NCI-H526 treated with DMSO at 0.1 percent for 48 hours (cell line): ENCODE results near the gene SNUPN.
A peak's percentile ranks its signal among the peaks of the same experiment; 100 is the strongest.

Experiments used
- DNase-seq: peaks from one replicate; lab custom pipeline; 2025; lab: John Stamatoyannopoulos, UW

Gene SNUPN

DNA sequence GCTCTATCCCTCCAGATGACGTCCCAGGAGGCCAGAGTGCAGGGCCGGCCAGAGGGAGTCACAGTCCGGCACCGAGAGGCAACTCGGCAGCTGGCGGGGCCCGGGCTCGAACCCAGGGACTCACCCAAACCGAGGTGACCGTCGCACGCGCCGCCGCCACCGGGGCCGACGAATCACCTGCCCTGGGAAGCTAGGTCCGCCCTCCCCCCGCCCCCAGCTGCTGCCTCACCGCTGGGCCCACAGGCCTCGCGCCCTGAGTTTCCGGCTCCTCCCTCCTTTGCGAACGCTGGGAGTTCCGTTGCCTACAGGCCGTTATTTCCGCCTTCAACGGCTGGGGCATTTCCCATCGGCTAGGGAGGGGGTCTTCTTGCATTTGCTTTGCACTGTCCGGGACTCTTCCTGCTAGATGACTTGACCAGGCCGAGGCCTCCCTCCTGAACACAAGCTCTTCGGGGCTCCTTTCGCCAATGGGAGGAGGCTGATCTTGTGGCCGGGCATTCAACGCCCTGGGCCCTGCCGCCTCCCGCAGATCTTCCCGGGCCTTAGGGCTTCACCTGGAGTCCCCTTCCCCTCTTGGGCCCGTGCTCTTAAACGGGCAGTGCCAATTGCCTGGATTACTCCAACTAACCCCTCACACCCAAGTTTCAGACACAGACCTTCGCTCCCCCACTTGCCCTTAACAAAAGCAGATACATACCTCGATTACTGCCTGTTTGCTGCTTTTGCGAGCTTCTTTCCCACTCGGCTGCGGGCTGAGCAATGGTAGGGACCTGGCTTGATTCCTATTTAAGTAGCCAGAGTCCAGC, at the start of gene SNUPN:
Gene SNUPN, minus strand, starts transcription at position 184 of the 806 bp plus-strand sequence. CDS start 4,674 bp downstream, outside the sequence.
- DNase-seq = peak; percentile 81

DNA sequence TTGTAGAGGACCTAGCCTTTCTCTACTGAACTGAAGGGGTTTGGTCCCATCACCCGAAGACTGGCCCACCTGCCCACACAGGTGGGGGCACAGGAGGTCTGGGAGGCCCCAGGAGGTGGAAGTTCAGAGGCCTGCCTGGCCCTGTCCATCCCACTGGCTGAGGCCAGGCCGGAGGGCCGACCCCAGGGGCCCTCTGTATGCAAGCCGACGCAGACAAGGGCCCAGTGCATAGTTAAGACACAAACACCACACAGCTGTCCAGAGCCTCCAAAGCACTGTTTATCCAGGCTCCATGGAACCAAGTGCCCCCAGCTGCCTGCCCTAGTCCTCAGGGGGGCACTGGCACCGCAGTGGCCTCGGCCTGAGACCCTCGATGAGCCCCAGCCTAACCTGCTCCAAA, 48.8 kb upstream of the SNUPN start:
- no peak for DNase-seq

DNA sequence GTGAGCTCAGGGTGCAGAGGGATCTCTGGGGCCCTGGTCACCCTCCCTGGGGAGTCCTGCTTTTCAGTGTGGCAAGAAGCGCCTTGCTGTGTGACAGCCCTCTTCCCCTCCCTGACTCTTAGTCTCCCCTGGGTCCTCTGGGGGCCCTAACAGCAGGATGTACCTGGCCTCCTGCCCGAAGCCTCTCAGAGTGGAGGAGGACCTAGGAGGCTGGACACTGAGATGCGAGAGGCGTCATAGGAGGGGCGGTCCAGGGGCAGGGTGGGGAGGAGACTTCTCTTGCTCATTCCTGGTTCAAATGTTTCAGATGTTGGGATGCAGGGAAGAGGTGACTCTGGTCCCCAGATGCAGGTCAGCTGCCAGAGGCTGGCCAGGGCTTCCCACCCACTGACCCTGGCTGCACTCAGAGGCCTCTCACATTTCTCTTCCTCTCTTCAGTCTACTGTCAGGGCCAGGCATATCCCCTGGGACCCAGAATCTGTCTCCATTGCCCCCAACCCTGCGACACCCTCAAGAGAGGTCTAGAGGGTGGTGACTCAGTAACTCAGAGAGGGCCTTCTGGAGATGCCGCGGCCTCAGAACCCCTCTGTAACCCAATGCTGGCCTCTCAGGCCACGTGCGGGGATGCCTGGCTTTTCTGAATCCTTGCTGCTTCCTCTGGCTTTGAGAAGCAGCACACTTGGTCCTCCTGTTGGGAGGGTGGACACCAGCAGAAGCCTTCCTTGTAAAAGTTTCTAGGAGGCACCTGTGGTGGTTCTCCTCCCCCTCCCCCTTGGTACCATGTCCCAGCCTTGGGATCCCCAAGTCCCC, 48.1 kb upstream of the SNUPN start:
- no peak for DNase-seq

DNA sequence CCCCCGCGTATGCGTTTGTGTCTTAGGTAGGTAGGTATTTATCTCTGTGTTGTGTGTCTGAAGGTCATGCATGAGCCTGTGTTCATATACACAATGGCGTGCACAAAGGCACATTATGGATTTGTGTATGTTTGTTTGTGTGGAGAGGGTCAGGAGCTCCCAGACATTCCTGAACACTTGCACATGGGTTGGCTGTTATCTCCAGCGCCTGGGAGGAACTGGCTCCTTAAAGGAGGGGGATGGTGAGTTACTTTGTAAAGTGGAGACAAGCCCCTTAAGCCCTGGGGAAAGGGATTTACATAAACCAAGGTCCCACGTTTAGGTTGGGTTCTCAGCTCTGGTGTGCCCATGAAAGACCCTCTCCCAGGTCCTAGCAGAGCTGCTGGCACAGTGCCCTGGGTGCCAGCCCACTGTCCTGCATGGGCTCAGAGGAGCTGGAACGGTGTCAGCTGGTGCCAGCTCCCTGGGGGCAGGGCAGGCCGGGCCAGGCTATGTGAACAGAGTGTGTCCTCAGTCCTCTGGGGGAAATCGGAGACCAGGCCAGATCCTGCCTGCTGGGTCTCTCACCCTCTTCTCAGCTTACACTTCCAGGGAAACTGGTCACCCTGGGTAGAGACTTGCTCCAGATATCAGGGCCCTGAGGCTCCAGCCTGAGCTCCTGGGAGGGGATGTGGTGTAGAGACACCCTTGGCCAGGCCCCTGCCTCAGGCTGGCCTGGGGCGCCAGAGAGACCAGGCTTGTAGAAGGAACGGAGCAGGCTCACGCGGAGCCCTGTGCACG, 47.3 kb upstream of the SNUPN start:
- no peak for DNase-seq

DNA sequence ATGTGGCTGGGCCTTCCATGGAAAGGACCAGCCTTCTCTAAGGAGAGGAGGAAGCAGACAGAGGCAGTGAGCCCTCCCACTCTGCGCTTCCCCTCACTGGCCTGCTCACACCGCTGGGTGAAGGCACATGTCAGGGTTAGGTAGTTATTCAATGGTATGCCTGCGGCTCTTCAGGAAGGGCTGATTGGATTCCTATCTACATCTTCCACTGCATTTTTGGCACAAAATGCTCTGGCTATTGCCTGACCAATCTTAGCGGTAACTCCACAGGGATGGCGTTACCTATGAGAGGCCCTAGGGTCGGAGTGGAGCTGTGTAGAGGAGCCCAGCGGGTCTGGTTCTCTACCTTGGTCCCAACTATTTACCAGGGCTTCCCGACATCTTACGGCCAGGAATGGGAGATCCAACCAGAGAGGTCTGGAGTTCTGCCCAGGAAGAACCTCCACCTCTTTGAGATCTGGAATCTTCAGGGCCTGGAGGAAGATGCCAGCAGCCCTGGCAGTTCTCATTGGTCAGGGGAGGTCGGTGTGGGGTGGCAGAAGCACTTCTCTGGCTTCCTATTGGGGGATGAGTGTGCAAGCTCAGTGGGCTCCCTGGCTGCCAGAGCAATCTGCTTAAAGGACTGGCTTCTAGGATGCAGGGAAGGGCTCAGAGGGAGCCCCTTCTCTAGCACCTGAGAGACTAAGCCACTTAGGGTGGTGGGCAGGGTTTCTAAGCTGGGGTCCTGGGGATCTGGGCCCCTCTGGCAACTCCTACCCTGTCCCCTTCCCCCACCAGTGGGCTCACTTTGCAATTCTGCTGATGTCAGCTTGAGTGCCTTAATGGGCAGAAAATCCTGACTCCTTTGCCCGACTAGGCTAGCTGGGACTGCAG, 46.4 kb upstream of the SNUPN start:
- DNase-seq = no peak

DNA sequence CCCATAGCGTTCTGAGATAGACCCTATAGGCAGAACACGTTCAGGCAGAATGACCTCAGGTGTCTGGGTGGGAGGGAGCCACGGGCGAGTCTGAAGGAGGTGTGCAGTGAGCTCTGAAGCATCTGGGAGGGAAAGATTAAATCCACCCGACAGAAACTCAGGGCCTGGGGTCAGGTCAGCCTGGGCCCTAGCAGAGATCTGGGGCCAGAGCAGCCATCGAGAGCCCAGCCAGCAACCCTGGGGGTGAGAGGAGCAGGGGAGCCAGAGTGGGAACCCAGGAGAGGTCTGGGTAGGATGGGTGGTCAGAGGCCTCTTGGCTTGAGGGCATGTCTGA, 44.3 kb upstream of the SNUPN start:
- DNase-seq = no peak

DNA sequence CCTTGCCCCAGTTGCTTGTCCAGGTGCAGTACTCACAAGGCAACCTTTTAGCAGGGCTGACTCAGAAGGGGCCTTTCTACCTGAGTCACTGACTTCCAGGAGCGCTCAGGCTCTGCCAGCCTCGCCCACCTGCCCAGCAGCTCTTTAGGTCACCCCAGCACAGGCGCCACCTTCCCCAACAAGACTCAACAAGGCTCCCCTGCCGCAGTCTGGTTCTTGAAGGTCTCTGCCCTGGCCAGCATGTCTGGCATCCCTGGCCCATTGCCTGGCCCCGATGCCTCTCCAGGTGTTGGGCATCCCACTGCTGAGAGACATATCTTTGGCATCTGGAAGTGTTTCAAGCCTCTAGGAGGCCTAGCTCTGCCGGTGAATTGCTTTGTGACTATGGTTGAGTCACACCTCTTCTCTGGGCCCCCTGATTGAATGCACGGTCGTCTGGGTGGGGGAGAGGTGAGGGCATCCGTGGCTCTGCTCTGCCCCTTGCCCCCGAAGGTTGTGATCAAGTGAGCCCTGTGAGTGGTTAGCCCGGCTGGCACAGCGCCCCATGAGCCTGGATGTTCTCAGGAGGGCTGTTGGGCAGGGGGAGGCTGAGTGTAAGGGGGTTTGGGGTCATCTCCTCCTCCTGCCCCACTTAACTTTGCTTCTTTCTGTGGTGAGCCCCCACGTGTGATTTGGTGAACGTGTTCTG, 43.8 kb upstream of the SNUPN start:
- DNase-seq = no peak

DNA sequence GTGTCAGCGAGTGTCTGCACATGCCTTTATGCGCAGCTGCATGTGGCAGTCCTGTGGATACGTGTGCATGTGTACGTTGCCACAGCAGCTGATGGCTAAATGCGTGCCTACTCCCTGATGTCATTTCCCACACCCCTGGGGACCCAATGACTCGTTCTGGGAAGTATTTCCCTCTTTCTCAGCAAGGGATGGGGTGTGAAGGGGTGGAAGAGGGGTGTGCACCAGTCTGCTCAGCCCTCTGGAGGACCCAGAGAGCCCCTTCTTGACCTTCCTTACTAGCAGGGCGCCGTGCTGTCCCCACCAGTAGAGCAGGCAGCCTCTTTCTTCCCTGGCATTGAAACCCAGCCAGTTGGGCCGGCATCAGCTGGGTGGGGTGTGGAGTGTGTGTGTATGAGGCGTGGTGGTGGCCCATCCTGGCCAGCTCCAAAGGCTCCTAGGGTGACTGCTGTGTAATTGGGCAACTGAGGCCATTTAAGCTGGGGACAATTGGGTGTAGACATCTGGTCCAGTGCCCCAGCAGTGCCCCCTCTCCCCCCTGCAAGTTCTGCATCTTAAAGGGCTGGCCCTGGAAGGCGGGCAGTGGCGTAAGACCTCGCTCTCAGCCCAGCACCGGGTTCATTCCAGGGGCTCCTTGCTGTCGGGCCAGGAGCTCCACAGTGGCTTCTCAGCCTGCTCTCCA, 41.4 kb upstream of the SNUPN start:
- DNase-seq = no peak

DNA sequence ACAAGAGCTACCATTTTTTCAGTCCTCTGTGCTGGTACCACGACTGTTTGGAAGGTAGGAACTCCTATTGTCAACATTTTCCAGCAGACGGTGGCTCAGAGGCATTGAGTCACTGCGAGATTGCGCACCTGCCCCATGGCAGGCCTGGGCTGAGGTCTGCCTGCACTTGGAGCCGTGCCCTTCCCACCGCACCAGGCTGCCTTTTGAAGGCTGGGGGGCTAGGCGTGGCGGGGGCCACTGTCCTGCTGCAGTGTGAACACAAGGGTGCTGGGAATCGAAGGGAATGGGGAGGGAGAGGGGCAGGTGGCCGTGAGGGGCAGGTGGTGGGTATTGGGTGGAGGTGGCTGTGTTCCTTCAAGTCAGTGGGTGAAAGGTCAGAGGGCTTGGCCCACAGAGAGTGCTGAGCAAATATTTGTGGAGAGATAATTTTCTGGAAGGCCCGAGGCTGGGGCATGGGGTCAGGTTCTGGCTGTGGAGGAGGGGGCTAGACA, 38.5 kb upstream of the SNUPN start:
- no peak for DNase-seq

DNA sequence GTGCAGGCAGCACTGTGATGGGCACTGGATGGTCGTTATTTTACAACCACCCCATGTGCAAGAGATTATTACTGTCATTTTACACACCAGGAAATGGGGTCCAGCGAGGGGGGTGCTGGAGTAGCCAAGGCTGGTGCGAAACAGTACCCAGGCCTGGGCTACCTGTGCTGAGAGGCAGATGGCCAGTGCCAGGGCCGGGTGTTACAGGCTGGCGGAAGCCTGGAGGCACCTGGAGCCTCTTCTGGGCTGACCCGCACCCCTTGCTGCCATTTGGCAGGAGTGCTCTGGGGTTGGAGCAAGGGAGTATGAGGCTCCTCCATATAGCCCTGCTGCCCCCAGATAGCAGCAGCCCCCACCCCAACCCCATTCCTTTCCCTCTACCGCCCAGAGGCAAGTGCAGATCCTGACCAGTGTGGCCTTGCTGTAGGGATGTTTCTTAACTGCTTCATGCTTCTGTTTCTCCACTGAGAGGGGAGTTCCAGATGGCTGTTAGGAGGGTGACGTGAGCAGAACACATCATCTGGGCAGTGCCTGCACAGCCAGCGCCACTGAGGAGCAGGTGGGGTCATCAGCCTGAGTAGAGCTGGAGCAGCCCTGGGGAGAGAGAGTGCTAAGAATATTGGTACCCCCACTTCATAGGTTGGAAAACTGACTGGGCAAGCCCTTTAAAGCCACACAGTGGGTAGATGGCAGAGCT, 37.4 kb upstream of the SNUPN start:
- no peak for DNase-seq

DNA sequence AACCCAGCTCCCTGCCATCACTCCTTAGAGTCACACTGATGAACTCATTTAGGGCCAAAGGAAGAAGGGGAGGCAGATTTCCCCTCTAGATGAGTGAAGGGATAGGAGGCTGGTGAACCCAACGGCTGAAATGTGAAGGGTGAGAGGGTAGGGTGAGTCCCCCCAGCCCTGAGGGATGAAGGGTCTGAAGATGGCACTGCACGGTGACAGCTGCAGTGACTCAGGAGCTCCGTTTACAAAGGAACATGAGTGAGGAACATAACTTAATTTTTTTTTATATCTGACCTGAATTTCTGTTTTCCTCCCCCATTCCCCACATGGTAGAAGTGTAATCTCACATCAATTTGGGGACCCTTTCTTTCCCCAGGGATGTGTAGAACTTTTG, 36.2 kb upstream of the SNUPN start:
- no peak for DNase-seq

DNA sequence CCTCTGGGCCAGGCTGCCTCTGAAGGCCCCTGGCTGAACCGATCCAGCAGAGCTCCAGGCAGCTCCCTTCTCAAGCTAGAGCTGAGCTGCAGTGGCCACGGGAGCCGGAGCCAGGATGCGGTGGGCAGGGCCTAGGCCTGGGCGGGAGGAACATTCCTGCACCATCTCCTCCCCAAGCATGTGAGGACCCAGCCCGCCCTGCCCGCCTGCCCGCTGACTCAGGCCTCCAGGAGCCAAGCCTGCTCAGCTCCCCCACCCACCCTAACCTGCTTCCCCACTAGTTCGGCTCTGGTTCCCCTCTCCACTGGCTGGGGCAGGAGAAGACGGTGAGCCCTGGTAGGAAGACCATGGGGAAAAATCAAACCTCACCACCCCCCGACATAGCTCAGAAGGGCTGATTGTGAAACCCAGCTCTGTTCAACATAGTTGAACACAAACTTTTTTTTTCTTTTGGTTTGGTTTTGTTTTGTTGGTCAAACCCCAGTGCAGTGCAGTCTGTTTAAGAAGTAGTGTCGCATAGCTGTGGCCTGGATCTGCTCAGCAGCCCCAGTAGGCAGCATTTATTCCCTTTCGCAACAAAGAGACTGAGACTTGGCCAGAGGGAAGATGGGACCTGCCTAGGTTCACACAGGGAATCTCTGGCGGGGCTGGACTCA, 35.7 kb upstream of the SNUPN start:
- DNase-seq = no peak

DNA sequence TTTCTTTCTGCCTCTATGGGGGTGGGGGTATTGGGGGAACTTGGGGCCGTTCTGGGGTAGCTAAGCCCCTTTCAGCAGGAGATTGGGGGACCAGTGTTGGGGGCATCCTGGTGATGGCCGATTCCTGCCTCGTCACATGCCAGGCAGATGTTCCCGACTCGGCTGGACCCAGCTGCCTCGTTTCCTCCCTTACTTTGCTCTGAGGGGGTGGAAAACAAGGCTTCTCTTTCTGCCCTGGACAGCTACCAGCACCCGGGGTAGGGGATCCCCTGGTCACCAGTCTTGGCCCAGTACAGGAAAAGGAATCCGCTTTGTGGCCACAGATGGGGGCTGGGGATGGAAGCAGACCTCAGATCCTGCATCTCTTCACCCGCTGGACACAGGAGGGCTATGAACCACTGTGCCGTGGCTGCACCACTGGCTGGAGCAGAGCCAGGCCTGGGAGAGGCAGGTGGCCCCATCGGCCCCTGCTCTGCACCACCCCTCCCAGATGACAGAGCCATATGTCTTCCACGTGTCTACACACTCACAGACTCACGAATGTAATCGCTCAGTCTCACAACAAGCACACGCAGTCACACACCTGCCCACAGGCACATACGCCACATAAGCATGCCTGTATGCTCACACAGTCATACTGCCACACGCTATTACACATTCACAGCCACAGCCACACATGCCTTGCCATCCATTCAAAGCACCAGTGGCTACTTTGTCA, 34.6 kb upstream of the SNUPN start:
- no peak for DNase-seq

DNA sequence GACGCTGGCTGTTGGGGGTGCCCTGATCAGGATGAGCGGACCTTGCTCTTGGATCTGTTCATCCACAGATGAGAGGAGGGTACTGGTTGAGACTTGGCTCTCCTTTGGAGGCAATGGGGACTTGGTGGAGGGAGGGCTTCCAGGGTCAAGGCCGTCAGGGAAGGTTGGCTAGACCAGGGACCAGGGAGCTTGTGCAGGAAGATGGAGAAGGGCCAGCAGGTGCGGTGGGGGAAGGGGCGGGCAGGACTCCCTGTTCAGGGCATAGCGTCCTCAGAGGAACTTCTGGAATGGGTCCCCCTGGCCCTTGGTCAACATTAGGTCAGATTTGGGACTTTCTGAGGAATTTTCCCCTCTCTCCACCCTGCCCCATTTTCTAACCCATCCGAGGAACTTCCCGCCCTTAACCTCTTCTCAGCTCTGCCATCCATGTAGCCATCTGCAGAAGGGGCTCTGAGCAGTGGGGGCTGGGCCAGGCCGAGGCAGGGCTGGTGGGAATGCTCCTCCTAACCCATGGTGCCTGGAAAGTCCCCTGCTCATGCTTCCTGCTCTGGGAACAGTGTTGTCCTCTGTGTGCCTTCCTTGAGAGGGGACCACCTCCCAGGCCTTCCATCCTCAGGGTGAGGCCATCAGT, 33.7 kb upstream of the SNUPN start:
- DNase-seq = no peak

DNA sequence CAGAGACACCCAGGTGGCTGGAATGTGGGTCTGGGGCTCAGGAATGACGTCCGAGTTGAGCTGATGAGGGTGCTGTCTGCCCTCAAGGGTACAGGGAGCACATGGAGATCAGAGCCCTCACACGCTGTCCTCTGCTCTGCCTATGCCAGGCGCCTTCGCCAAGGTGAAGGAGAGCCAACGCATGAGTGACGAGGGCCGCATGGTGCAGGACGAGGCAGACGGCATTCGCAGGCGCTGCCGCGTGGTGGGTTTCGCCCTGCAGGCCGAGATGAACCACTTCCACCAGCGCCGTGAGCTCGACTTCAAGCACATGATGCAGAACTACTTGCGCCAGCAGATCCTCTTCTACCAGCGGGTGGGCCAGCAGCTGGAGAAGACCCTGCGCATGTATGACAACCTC, 31.3 kb upstream of the SNUPN start:
- no peak for DNase-seq

DNA sequence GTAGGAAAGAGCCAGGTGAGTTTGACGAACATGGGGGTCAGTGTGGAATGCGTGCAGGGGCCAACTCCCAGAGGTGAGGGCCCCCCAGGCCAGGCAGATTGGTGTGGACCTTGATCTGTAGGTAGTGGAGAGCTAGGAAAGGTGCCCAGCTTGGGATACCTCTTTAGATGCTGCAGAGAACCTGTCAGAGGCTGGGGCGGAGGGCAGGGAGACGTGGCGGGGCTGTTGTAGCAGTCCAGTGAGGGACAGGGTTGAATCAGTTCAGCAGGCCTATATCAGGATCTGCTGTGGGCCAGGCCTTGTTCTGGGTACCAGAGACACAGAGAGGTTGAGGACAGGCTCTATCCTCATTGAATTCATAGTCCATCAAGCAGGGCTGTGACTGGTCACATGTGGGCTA, 30.8 kb upstream of the SNUPN start:
- no peak for DNase-seq

DNA sequence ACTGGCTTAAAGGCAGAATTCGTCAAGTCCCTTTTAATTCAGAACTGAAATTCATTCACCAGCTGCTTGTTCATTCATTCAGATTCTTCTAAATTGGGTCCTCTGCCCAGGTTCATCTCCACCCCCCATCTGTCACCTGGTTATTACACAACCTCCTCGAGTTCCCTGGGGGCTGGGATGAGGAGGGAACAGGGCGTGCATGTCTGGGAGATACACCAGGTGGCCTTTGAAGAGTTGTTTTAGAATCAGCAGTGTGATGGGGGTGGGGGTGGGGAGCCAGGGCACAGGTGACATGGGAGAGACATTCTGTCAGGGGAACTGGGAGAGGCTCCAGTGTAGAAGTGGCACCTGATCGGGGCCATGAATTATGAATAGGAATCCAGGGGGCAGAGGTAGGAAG, 30.4 kb upstream of the SNUPN start:
- no peak for DNase-seq
